HG03575 (cell line): ENCODE results near the gene ARL14EP.

Source experiments
- ATAC-seq: cut with Tn5 transposase; IDR thresholded peaks from one replicate; pipeline ENCODE4 v1.9.1; 2021; ENCODE audit not compliant: unreplicated experiment, insufficient number of reproducible peaks, low FRiP score; ENCODE audit errors: extremely low read depth

The ARL14EP gene

GRCh38 chr11:30364837-30365482, 42.1 kb downstream of the ARL14EP start:
- no peak for ATAC-seq

GRCh38 chr11:30365793-30366517, 43.1 kb downstream of the ARL14EP start:
- ATAC-seq, result no peak

GRCh38 chr11:30368394-30368793, 45.5 kb downstream of the ARL14EP start:
- ATAC-seq, result no peak

GRCh38 chr11:30370164-30370563, 47.3 kb downstream of the ARL14EP start:
- no peak for ATAC-seq

GRCh38 chr11:30377347-30377746, 54.4 kb downstream of the ARL14EP start:
- ATAC-seq, result no peak

GRCh38 chr11:30380846-30381245, 57.9 kb downstream of the ARL14EP start:
- no peak for ATAC-seq

GRCh38 chr11:30381879-30382278, 59.0 kb downstream of the ARL14EP start:
- ATAC-seq, result no peak
